K562 (cell line): Measurements from ENCODE around the gene SMOC2. TPM values are rescaled to one million over a fixed set of nuclear protein-coding genes. Genes with fewer than 3 reads are reported as not detected.
A peak's percentile ranks its signal among the peaks of the same experiment; 100 is the strongest.

Experiments used
- EP400 ChIP-seq: fragments of 450-650 bp; IDR thresholded peaks from 2 replicates; pipeline ENCODE4 v1.6.1; 2017; ENCODE audit warnings: antibody characterized with exemption, mild to moderate bottlenecking, moderate library complexity
- GABPA ChIP-seq: fragments of 200-800 bp; sonication (Bioruptor generic); conservative IDR thresholded peaks from 2 replicates; pipeline ENCODE4 v1.6.1; 2016; ENCODE audit warnings: low read depth, missing genetic modification characterization, missing compliant biosample characterization
- KDM1A ChIP-seq, 2 experiments: fragments of 450-650 bp; IDR thresholded peaks; 2 replicates each; pipeline ENCODE4 v1.6.1; 2016; ENCODE audit warnings: mild to moderate bottlenecking in 2 of 2
- NFYB ChIP-seq: IDR thresholded peaks from 2 replicates; pipeline ENCODE4 v1.6.1; 2011; ENCODE audit warnings: mild to moderate bottlenecking, moderate library complexity; ENCODE audit not compliant: insufficient read length; ENCODE audit errors: extremely low read depth
- PTTG1 ChIP-seq: fragments of 450-650 bp; IDR thresholded peaks from 2 replicates; pipeline ENCODE4 v1.6.1; 2016; ENCODE audit warnings: low read depth, mild to moderate bottlenecking, missing genetic modification characterization, missing compliant biosample characterization
- RB1 ChIP-seq: fragments of 450-650 bp; IDR thresholded peaks from 2 replicates; pipeline ENCODE4 v1.6.1; 2017; ENCODE audit warnings: low read depth, mild to moderate bottlenecking
- RBFOX2 ChIP-seq: fragments of 200-400 bp; formaldehyde crosslinking; IDR thresholded peaks from 2 replicates; pipeline ENCODE4 v1.6.1; 2017; ENCODE audit warnings: low read depth, mild to moderate bottlenecking, low read length, moderate library complexity
- SPI1 ChIP-seq: IDR thresholded peaks from 2 replicates; pipeline ENCODE4 v1.6.1; 2011; ENCODE audit warnings: low read depth, low read length, control low read depth, borderline replicate concordance
- STAT5A ChIP-seq: IDR thresholded peaks from 2 replicates; pipeline ENCODE4 v1.6.1; 2012; ENCODE audit warnings: low read length, inconsistent platforms, borderline replicate concordance
- ZNF584 ChIP-seq: fragments of 200-800 bp; sonication (Bioruptor generic); IDR thresholded peaks from 2 replicates; pipeline ENCODE4 v1.6.1; 2016; ENCODE audit warnings: low read depth, mild to moderate bottlenecking, missing genetic modification characterization, missing compliant biosample characterization
- ZNF740 ChIP-seq, 3 experiments: fragments of 200-800 bp in 1 of 3; sonication (Bioruptor generic) in 1 of 3; sonication (generic) in 1 of 3; formaldehyde crosslinking in 1 of 3; IDR thresholded peaks; 2 replicates each; pipeline versions ENCODE4 v1.6.1 to v1.8.0; 2016 to 2022; ENCODE audit warnings: mild to moderate bottlenecking in 2 of 3, missing compliant biosample characterization in 2 of 3, missing genetic modification characterization in 2 of 3, missing genetic modification reagents in 1 of 3
- polyA plus RNA-seq, 8 experiments: library from polyadenylated mRNA; depleted of rRNA in 4 of 8; stranded (reverse) in 5 of 8; unstranded in 3 of 8; fragments of >200 nt; fragmentation: Nextera tagmentation in 2 of 8; fragmentation: Illumina TruSeq in 1 of 8; extraction: Ambion mirVana in 2 of 8; extraction: Trizol in 1 of 8; gene quantifications; 2 replicates each; pipeline versions ENCODE4 v1.2.1 to v1.2.3, GENCODE V29; 2011 to 2014; ENCODE audit warnings: inconsistent platforms in 1 of 8, missing spikeins in 1 of 8
- total RNA-seq, 7 experiments: library from RNA; depleted of rRNA in 6 of 7; stranded (reverse); fragments of >200 nt in 6 of 7; fragmentation: Illumina TruSeq in 2 of 7; extraction: Trizol in 2 of 7; gene quantifications; 2 replicates each; pipeline versions ENCODE4 v1.2.1 to v1.2.3, GENCODE V29; 2011 to 2021; ENCODE audit warnings: low replicate concordance in 1 of 7
- TF ChIP-seq, protein P1 (sequence below): sonication (generic); formaldehyde crosslinking; IDR thresholded peaks from 2 replicates; pipeline ENCODE4 v1.8.0; 2023; ENCODE audit warnings: mild to moderate bottlenecking, missing genetic modification reagents

Gene SMOC2
- total and polyA plus RNA-seq, 9 of the 15 experiments (the other 6 are each of a cell fraction or from before 2014, with no cell fraction given): 0.45 to 2.3 (median 1.1) TPM

DNA sequence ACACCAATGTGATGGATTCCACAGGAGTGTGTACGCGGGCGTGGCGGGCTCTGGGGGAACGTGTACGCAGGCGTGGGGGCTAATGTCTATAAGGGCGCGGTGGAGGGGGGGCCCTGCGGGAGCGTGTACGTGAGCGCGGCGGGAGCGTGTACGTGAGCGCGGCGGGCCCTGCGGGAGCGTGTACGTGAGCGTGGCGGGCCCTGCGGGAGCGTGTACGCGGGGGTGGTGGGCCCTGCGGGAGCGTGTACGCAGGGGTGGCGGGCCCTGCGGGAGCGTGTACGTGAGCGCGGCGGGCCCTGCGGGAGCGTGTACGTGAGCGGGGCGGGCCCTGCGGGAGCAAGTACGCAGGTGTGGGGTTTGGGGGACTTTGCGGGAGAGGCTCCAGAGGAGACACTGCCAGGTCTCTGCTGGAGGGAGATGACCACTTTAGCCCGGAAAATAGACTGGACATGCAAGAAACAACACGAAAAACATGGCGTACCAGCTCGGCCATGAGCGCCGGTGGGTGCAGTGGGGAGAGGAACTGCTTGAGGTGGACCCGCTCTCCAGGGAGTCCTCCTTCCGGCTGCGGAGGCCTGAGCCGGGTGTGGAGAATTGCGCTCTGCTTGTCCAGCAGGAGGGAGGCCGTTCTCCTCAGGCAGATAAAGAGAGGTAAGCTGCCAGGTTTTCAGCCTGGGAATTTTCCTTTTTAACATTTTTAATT, 27.8 kb upstream of the SMOC2 start (continued):
- peak; percentile 76; the same call in 1 of the 2 replicates for TF ChIP-seq ZNF584 (CRISPR knock-in tag)
- TF ChIP-seq ZNF740 (CRISPR knock-in tag; IDR thresholded peaks at IDR 0.05): 0 out of 2 replicates have a peak, but pooled peaks have one; percentile 68
- TF ChIP-seq ZNF740 (tag; IDR thresholded peaks at IDR 0.05): no peak
- TF ChIP-seq KDM1A (IDR thresholded peaks at IDR 0.05): peak in 1 of 2 experiments; percentile 94; a peak in 2 of 4 replicates
- TF ChIP-seq GABPA: peak; percentile 62
- TF ChIP-seq EP400: peak; percentile 26; the same call in 1 of the 2 replicates
- no peak for TF ChIP-seq RB1
- TF ChIP-seq PTTG1 (tag): no peak
- no peak for TF ChIP-seq STAT5A
- TF ChIP-seq SPI1: 0 out of 2 replicates have a peak, but pooled peaks have one; percentile 38
- no peak for TF ChIP-seq NFYB
- TF ChIP-seq RBFOX2: peak; percentile 53; the same call in 1 of the 2 replicates
- TF ChIP-seq, protein P1, sequence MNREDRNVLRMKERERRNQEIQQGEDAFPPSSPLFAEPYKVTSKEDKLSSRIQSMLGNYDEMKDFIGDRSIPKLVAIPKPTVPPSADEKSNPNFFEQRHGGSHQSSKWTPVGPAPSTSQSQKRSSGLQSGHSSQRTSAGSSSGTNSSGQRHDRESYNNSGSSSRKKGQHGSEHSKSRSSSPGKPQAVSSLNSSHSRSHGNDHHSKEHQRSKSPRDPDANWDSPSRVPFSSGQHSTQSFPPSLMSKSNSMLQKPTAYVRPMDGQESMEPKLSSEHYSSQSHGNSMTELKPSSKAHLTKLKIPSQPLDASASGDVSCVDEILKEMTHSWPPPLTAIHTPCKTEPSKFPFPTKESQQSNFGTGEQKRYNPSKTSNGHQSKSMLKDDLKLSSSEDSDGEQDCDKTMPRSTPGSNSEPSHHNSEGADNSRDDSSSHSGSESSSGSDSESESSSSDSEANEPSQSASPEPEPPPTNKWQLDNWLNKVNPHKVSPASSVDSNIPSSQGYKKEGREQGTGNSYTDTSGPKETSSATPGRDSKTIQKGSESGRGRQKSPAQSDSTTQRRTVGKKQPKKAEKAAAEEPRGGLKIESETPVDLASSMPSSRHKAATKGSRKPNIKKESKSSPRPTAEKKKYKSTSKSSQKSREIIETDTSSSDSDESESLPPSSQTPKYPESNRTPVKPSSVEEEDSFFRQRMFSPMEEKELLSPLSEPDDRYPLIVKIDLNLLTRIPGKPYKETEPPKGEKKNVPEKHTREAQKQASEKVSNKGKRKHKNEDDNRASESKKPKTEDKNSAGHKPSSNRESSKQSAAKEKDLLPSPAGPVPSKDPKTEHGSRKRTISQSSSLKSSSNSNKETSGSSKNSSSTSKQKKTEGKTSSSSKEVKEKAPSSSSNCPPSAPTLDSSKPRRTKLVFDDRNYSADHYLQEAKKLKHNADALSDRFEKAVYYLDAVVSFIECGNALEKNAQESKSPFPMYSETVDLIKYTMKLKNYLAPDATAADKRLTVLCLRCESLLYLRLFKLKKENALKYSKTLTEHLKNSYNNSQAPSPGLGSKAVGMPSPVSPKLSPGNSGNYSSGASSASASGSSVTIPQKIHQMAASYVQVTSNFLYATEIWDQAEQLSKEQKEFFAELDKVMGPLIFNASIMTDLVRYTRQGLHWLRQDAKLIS (CRISPR knock-in tag): no peak
